GM12873 (cell line): ENCODE results near the gene GPHN.

ENCODE experiments used
- TF ChIP-seq, protein P1 (sequence below): IDR thresholded peaks from 2 replicates; pipeline ENCODE4 v1.5.1; 2012; ENCODE audit warnings: low read depth, mild to moderate bottlenecking, moderate library complexity, low read length, control low read depth; ENCODE audit not compliant: insufficient read depth; ENCODE audit errors: missing control alignments

GPHN gene

DNA sequence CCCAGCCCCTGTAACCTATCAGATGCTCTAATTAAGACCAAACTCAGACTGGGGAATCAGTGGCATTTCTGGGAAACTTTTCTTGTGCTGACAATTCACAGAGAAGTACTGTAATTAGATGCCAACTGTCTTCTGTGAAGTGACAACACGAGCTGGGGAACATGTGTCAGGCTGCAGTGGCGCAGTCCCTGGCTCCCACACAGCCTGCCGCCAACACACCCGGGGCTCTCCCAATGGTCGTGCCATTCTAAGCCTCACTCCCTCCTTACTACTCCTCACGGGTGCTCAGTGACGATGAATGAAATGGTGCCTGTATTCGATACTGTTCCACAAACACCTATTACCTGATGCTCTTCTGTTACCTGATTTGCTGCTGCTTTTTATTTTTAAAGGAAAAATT lies 699.9 kb downstream of the GPHN start:
- TF ChIP-seq, protein P1, sequence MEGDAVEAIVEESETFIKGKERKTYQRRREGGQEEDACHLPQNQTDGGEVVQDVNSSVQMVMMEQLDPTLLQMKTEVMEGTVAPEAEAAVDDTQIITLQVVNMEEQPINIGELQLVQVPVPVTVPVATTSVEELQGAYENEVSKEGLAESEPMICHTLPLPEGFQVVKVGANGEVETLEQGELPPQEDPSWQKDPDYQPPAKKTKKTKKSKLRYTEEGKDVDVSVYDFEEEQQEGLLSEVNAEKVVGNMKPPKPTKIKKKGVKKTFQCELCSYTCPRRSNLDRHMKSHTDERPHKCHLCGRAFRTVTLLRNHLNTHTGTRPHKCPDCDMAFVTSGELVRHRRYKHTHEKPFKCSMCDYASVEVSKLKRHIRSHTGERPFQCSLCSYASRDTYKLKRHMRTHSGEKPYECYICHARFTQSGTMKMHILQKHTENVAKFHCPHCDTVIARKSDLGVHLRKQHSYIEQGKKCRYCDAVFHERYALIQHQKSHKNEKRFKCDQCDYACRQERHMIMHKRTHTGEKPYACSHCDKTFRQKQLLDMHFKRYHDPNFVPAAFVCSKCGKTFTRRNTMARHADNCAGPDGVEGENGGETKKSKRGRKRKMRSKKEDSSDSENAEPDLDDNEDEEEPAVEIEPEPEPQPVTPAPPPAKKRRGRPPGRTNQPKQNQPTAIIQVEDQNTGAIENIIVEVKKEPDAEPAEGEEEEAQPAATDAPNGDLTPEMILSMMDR = no peak

DNA sequence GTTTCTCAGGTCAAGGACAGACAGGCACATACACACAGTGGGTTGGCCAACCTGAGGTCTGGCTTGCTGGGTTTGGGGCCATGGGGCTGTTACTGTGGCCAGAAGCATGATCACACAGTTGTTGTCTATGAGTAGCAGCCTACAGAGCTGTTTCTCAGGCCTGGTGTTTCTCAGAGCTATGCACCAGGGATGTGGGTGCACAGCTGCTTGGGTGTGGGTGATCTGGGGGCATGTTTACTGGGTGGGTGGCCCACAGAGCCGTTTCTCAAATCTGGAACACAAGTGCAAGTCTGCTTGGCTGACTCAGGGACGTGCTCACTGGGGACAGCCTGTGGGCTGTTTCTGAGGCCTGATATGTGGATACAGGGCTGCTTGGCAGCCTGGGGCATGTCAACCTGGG lies 710.2 kb downstream of the GPHN start:
- TF ChIP-seq, protein P1 = no peak

DNA sequence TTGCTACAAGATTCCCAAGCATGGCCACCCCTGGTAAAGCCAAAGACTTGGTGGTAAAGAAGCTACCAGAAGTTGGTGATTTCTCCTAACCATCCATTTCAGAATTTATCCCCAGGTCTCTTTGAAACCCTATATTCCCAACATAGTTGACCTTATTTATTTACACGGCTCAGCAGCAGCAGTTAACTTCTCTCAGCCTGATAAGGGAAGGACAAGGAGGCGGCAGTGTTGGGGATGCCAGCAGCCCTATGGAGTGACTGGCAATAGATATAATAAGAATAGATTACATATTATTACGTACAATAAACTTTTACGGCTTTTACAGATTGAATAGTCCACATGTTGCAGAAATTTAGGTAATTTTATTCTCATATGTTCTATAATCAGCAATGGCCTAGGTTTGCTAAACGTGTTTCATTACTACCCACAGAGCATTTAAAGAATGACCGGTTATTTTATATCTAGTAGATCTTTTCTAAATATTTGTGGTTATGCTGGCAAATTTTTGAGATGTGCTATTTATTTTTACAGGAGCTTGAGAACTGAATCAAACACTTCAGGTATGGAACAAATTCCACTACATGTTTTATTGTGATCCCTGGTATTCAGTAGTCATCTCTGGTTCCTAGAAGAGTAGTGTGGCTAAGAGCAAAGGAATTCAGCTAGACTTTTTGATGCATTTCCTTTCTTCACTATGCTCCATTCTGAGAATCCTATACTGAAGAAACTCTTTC lies 713.5 kb downstream of the GPHN start:
- TF ChIP-seq, protein P1 = no peak

DNA sequence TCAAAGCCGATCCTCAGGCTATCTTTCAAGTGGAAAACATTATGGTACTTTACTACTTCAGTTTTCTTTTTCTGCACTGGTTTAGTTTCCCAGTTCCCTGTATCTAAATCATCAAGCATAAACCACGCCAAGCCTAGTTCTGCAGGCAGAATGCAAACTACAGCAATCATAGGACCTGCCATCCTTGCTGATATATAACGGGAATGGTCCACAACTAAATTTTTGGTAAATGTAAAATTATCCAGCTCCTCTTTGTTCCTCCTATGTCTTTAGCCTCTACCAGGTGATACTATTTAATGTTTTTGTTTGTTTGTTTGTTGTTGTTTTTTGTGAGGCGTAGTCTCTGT lies 714.0 kb downstream of the GPHN start:
- TF ChIP-seq, protein P1 = no peak

DNA sequence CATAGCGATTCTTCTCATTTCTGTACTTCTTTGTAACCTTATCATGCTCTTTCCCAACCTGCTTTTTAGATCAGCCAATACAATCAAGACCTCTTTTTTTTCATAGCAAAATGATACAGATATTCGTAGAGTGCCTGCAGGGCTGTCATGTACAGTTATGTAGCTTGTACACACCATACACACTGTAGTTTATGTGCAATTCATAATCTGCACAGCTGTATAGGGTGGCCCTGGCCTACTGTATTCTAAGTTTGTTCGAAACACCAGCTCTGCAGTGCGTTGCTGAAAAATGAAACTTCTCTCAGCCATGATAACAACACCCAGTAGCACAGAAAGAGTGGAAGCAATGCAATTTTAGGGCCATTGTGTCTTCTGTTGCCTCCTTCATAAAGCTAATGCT lies 717.6 kb downstream of the GPHN start:
- TF ChIP-seq, protein P1 = no peak

DNA sequence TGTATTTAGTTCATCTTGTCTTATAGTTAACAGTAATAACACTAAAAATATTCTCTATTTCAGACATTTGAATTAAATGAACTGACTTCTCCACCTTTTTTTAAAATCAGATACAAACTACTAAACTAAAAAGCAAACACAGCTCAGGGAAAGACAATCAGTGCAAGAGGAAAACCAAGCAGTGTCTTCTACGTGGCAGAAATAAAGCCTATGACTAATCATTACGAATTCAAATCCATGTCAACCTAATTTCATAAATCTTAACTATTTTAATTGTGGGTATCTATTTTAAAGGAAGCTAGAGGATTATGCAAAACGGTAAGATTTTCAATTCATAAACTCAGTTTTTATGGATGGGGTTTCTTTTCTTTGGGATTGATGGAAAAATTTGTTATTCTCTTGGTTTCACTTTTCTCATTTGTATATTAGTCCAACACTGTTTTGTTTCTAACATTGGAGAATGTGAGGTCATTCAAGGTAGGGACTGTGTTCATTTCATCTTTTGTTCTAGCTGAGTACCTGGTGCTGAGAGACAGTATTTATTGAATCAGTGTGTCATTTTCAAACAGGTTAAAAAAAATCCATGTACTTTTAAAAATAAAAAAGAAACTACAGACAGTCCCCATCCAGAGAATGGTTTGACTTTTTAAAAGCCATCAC lies 720.5 kb downstream of the GPHN start:
- TF ChIP-seq, protein P1 = no peak
